Left colon (tissue), 2 donors: ENCODE measurements around the gene IRF4. TPM values are rescaled to one million over a fixed set of nuclear protein-coding genes. Genes with fewer than 3 reads are reported as not detected.
"Not testable (repeated sequence)": the region's sequence is repeated elsewhere in the genome, so short reads cannot be mapped to it uniquely, and the experiment has no call there.

Experiments used
- ATAC-seq: fragments of 200-7000 bp; cut with Tn5 transposase; one replicate; pipeline ENCODE4 v1.9.1; 2020; ENCODE audit warnings: mild to moderate bottlenecking, moderate library complexity
- DNase-seq, 2 donors: peaks; one replicate each; pipeline ENCODE4 v3.0.0-alpha.2; 2020
- intact Hi-C, 2 donors: fragments of 100-400 bp; cut with DNase I in 1 of 2; cut with micrococcal nuclease in 1 of 2; formaldehyde crosslinking; loops; one replicate each; pipeline versions ENCODE4 v1.11.2 to v1.14.0; 2022; cut with DNase I, micrococcal nuclease
- total RNA-seq, 2 donors: library from RNA; stranded (reverse); fragmentation: NEBNext Ultra II Directional; extraction: Animal tissue kit (Norgen Biotek cat#: 25700); gene quantifications; one replicate each; pipeline ENCODE4 v1.2.1, GENCODE V29; 2021
- donor health status: DM: no; HTN: no; CAD: no.
- donor health status: DM: yes; HTN: yes; CAD: no.

The IRF4 gene
- total RNA-seq, 2 donors from 2014 or later = 5.0 to 11.0 TPM

DNA sequence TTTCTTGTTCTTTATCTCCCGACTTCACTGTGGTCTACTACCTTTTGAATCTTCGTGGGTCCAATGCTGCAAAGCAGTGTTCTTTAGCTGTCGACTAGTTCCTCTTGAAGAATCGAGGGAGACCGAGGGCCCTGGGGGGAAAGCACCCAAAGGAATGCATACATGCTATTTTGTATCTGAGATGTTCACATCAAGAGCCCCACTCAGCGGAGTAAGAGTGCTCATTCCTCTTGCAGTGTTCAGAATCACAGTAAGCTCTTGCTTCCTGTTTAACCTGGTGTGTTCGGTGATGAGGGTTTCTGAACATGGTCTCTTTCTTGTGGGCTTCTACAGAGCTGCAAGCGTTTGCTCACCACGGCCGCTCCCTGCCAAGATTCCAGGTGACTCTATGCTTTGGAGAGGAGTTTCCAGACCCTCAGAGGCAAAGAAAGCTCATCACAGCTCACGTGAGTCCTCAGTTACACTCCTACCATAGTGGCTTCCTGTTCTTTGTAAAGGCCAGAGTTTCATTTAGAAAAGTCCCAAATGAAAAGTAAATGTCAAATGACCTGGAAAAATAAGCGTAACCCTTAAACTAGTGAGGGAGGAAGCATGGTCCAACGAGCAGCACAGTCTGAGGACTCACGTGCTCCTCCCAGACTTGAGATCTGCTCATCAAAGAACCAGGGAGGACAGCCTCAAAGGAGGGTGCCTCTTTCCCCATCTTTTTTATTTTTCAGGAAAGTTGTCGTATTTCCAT is 13.3 kb downstream of the IRF4 start:
- DNase-seq (no peak), ATAC-seq (no peak)
- intact Hi-C loops = no loop called here

DNA sequence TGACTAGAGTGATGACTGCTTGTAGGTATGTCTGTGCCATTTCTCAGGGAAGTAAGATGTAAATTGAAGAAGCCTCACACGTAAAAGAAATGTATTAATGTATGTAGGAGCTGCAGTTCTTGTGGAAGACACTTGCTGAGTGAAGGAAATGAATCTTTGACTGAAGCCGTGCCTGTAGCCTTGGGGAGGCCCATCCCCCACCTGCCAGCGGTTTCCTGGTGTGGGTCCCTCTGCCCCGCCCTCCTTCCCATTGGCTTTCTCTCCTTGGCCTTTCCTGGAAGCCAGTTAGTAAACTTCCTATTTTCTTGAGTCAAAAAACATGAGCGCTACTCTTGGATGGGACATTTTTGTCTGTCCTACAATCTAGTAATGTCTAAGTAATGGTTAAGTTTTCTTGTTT is 16.6 kb downstream of the IRF4 start:
- DNase-seq (no peak), ATAC-seq (no peak)
- intact Hi-C loops = no loop called here

DNA sequence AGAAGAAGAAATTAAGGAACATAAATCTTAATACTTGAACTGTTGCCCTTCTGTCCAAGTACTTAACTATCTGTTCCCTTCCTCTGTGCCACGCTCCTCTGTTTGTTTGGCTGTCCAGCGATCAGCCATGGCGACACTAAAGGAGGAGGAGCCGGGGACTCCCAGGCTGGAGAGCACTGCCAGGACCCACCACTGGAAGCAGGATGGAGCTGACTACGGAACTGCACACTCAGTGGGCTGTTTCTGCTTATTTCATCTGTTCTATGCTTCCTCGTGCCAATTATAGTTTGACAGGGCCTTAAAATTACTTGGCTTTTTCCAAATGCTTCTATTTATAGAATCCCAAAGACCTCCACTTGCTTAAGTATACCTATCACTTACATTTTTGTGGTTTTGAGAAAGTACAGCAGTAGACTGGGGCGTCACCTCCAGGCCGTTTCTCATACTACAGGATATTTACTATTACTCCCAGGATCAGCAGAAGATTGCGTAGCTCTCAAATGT is 17.1 kb downstream of the IRF4 start:
- DNase-seq = peak in 1 of 2 donors; percentile 52

DNA sequence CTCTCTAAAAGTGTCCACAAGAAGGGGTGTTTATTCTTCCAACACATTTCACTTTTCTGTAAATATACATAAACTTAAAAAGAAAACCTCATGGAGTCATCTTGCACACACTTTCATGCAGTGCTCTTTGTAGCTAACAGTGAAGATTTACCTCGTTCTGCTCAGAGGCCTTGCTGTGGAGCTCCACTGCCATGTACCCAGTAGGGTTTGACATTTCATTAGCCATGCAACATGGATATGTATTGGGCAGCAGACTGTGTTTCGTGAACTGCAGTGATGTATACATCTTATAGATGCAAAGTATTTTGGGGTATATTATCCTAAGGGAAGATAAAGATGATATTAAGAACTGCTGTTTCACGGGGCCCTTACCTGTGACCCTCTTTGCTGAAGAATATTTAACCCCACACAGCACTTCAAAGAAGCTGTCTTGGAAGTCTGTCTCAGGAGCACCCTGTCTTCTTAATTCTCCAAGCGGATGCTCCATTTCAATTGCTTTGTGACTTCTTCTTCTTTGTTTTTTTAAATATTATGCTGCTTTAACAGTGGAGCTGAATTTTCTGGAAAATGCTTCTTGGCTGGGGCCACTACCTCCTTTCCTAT is 17.9 kb downstream of the IRF4 start:
- intact Hi-C loops = no loop called here
- DNase-seq = no peak
- no peak for ATAC-seq

More for the DNA sequence above, 17.1 kb downstream of the IRF4 start:
- ATAC-seq = peak; percentile 66
- intact Hi-C loops = no loop called here

DNA sequence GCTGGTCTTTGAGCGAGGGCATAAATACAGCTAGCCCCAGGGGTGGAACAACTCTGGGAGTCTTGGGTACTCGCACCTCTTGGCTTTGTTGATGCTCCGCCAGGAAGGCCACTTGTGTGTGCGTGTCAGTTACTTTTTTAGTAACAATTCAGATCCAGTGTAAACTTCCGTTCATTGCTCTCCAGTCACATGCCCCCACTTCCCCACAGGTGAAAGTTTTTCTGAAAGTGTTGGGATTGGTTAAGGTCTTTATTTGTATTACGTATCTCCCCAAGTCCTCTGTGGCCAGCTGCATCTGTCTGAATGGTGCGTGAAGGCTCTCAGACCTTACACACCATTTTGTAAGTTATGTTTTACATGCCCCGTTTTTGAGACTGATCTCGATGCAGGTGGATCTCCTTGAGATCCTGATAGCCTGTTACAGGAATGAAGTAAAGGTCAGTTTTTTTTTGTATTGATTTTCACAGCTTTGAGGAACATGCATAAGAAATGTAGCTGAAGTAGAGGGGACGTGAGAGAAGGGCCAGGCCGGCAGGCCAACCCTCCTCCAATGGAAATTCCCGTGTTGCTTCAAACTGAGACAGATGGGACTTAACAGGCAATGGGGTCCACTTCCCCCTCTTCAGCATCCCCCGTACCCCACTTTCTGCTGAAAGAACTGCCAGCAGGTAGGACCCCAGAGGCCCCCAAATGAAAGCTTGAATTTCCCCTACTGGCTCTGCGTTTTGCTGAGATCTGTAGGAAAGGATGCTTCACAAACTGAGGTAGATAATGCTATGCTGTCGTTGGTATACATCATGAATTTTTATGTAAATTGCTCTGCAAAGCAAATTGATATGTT is 19.2 kb downstream of the IRF4 start:
- ATAC-seq (no peak), DNase-seq (no peak)
- intact Hi-C loops = no loop called here

DNA sequence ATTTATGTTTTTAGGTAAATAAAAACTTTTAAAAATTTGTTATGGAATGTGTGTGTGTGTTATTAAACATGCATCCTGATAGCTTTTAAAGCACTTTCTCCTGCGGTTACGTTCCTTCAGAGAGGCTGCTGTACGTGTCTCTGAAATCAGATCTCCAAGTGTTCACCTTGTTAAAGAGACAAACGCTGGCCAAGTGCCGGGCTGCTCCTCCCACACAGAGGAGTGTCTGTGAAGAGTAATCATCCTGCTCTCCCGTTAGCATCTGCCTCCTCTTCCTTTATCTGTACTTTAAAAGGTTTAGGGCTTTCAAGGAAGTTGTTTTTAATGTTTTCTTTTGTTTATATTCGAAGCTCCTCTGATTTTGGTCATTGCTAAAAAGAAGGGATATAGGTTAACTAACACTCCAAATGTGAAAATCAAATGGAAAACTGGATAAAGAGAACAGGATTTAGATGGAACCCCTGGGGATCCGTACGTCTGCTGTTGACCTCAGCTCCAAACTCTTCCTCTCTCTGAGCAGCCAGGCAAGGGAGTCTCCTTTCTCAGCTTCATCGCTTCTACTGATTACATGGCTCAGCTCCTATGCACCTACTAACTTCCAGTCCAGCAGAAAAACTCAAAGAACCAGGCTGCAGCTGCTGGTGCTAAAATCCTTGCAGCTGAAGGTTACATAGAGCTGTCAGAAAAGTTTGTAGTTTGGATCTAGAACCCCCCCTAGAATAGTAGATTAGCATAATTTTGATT is 20.0 kb downstream of the IRF4 start:
- ATAC-seq (no peak), DNase-seq (peak in 1 of 2 donors; percentile 53)
- intact Hi-C loops = no loop called here

DNA sequence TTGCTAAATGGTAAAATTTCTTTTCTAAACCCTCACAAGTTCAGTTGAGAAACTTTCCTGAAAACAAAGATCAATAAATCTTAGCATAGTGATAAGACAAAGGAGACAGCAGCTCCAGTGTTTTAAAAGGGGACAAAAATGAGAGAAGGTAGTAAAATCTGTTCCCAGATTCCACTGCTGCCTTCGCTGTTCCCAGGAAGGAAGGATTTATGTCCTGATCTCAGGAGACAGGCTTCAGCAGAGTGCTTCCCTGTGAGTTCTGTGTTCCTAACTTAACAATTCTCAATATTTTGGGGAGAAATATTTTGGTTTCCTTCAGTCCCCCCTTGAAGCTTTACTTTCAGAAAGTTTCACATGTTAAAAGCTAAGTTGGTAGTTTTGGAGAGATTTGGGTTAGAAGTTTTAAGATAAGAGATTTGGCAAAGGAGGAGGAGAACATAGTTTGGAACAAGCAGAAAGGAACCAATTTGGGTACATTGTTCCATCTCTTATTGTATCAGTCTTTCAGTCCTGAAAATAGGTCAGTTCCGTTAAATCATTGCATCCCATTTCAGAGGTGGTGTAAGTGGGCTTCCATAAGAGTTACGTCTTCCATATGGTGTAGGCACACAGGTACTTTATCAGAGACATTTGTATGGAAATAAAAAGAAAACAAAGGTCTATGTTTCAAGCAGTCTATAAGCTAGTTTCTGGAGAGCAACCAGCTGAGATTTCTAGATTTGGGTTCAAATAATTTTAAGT is 20.8 kb downstream of the IRF4 start:
- intact Hi-C loops = no loop called here
- DNase-seq = no peak

DNA sequence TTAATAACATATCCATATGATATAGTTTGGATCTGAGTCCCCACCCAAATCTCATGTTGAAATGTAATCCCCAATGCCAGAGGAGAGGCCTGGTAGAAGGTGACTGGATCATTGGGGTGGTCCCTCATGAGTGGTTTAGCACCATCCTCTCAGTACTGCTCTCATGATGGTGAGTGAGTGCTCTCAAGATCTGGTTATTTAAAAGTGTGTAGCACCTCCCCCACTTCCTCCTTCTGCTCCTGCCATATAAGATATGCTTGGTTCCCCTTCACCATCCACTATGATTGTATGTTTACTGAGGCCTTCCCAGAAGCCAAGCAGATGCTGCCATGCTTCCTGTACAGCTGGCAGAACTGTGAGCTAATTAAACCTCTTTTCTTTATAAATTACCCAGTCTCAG is 22.9 kb downstream of the IRF4 start:
- ATAC-seq (no peak), DNase-seq (no peak)
- intact Hi-C loops = no loop called here

More for the DNA sequence above, 20.8 kb downstream of the IRF4 start:
- ATAC-seq = no peak

DNA sequence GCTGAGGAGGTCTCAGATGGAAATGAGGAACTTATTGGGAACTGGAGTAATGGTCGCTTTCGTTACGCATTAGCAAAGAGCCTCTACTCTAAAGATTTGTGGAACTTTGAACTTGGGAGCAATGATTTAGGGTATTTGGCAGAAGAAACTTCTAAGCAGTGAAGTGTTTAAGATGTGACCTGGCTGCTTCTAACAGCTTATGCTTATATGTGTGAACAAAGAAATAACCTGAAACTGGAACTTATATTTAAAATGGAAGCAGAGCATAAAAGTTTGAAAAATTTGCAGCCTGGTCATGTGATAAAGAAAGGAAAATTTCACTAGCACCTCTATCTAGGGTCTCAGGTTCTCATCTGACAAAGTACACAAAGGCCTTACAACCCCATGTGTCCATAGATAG is 23.5 kb downstream of the IRF4 start:
- intact Hi-C loops = no loop called here
- ATAC-seq = no peak
- no peak for DNase-seq

DNA sequence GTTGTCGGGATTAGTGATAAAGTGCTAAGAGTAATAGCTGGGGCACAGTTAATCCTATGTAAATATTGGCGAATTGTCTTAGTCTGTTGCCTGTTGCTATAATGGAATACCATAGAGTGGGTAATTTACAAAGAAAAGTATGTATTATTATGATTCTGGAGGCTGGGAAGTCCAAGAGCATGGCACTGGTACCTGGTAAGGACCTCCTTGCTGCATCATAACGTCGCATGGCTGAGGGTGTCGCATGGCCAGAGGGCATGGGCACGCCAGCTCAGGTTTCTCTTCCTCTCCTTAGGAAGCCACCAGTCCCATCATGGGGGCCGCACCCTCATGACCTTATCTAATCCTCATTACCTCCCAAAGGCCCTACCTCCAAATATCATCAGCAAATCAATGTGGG is 29.7 kb downstream of the IRF4 start:
- ATAC-seq (no peak), DNase-seq (no peak)
- intact Hi-C loops = no loop called here

DNA sequence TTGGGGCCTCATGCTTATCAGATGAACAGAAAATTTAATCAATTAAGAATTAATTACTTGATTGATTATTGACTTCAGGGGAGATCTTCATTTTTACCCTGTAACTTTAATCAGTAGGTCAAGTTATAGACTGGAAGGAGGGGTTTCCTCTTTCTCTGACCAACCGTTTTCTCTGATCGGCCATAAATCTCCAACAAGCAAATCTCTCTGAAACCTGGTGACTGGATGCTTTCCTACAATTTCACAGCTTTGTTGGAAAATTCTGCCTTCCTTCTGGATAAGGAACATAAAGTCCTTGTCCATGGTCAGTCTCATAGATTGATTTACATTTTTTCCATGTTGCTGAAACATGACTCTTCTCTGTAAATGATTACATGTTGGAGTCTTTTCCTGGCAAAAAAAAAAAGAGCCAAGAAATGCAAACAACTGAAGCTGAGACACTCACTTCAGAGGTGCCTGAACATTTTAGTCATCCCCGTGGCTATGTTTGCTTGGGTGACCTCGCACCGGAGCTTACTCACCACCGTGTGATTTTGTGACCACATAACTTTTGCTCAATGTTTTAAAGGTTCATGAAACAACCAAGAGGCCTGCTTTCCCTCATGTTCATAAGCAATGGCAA is 31.0 kb downstream of the IRF4 start:
- DNase-seq (no peak), ATAC-seq (no peak)
- intact Hi-C loops = no loop called here

DNA sequence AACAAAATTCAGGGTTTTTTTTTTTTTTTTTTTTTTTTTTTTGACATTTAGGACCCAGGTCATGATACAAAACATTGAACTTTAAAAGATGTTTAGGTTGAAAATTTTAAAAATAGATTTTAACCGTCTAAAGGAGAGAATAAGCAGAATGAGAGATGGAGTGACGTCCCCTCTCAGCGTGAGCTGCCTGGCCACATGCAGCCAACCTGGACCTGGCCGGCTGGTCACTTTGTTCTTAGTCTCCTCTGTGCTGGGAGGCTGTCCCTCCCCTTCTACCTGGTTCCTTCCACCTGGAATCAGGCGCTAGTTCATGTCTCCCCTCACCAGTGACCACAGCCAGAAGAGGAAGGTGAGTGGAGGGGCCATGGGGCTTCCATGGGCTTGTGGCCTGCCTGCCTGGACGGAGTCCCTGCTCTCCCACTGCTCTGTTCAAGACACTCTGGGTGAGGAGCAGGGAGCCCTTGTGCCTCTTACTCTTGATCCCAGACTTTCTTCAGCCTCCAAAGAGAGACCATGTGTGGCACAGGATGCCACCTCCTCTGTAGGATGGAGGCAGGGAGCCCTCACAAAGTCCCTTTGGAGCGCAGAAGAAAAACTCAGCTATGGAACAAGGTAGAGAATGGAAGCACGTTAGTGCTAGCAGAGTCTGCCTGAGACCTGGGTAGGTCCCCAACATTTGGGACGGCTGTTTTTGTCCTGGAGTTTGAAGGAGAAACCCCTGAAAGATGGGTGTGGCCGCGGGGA is 31.7 kb downstream of the IRF4 start:
- intact Hi-C loops = no loop called here
- ATAC-seq (no peak), DNase-seq (no peak)

DNA sequence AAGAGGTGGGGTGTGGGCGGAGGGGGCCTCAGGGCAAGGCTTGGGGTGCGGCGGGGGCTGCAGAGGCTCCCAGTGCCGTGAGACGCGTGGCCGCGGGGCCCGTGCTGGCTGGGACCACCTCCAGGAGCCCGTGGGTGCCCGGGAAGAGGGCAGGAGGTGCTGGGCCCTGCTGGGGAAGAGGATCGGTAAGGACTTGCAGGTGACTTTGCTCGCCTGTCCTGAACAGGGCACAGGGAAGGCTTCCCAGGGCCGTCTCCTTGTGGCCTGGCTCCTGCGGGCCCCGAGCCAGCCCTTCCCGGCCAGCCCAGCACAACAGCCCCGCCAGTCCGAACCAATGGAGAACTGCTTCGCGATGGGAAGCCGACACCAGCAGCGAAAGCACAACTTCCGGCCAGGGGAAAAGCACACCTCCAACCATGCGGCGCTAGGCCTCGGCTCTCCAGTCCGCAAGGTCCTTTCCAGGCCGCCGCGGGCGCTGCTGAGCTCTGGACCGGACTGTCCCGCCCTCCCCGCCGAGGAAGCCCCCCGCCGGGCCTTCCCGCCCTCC is 32.3 kb downstream of the IRF4 start:
- intact Hi-C loops = no loop called here
- no peak for ATAC-seq

DNA sequence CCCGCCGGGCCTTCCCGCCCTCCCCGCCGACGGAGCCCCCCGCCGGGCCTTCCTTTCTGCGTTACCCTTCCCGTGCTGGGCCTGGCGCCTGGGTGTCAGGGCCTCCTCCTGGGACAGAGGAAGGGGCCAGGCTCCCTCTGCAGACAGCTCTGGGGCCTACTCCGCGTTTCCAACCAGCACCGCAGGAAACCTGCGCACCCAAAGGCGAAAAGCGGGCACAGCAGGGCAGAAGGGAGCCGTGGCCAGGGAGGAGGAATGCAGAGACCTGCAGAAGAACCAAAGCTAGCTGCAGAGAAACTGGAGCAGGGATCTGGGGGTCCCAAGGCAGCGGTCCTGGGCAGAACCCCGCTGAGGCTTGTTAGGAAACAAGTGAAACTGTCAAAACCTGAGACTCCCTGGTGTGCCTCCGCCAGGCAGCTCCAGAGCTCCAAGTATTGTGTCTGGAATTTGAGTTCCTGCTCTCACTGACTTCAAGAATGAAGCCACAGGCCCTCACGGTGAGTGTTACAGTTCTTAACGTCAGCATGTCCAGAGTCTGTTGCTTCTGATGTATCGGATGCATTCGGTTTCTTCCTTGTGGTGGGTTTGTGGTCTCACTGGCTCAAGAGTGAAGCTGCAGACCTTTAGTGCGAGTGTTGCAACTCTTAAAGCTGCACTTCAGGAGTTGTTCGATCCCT is 33.3 kb downstream of the IRF4 start:
- intact Hi-C loops = no loop called here
- DNase-seq (no peak), ATAC-seq (no peak)

More for the DNA sequence above, 32.3 kb downstream of the IRF4 start:
- DNase-seq = no peak

DNA sequence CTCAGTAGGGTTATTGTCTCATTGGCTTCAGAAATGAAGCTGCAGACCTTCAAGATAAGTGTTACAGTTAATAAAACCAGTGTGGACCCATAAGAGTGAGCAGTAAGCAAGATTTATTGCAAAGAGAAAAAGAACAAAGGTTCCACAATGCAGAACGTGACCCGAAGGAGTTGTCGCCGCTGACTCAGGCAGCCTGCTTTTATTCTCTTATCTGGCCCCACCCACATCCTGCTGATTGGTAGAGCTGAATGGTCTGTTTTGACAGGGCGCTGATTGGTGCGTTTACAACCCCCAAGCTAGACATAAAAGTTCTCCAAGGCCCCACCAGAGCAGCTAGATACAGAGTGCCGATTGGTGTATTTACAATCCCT is 33.9 kb downstream of the IRF4 start:
- DNase-seq, ATAC-seq, intact Hi-C loops: not testable (repeated sequence)

DNA sequence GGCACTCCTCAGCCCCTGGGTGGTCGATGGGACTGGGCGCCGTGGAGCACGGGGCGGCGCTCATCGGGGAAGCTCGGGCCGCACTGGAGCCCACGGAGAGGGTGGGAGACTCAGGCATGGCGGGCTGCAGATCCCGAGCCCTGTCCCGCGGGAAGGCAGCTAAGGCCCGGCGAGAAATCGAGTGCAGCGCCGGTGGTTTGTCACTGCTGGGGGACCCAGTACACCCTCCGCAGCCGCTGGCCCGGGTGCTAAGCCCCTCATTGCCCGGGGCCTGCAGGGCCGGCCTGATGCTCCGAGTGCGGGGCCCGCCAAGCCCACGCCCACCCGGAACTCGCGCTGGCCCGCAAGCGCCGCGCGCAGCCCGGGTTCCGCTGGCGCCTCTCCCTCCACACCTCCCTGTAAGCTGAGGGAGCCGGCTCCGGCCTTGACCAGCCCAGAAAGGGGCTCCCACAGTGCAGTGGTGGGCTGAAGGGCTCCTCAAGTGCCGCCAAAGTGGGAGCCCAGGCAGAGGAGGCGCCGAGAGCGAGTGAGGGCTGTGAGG is 34.7 kb downstream of the IRF4 start:
- intact Hi-C loops, ATAC-seq, DNase-seq: not testable (repeated sequence)
